ENCODE data around the gene NPS. TPM values are rescaled to one million over a fixed set of nuclear protein-coding genes. Genes with fewer than 3 reads are reported as not detected.

Gene NPS
- polyA plus RNA-seq, 3 donors from 2014 or later, result not detected

GRCh38 chr10:127570036-127570435 is 20.9 kb downstream of the NPS start:
- Mint-ChIP-seq H3K27me3 (ENCODE audit: low read depth in 3 of 3) (peaks cover 2 to 14% (median 3%) of the 10 kb centered on the region in 3 donors), H3K9me3 (peaks cover 0 to 11% (median 0%) of the 10 kb centered on the region in 6 donors), H3K36me3 (no peaks in the 10 kb centered on the region), H3K27ac (no peak overlapping the region), H3K4me1 (no peaks in the 10 kb centered on the region), H3K4me3 (no peak overlapping the region)
- no peak for DNase-seq

- peaks cover 0 to 11% (median 0%) of the 10 kb centered on the region in 6 donors for H3K9me3 Mint-ChIP-seq
- DNase-seq, result no peak
- H3K4me1 Mint-ChIP-seq, result no peaks in the 10 kb centered on the region
- no peak overlapping the region for H3K27ac Mint-ChIP-seq
- no peaks in the 10 kb centered on the region for H3K36me3 Mint-ChIP-seq
- H3K4me3 Mint-ChIP-seq, result no peak overlapping the region
- H3K27me3 Mint-ChIP-seq (ENCODE audit: low read depth in 3 of 3), result peaks cover 0 to 8% (median 2%) of the 10 kb centered on the region in 3 donors
These were observed 22.3 kb downstream of the NPS start for GRCh38 chr10:127571386-127571785.

GRCh38 chr10:127576051-127576450 is 26.9 kb downstream of the NPS start:
- H3K36me3 Mint-ChIP-seq, result no peaks in the 10 kb centered on the region
- no peak overlapping the region for H3K4me3 Mint-ChIP-seq
- peaks cover 2 to 7% (median 5%) of the 10 kb centered on the region in 3 donors for H3K27me3 Mint-ChIP-seq (ENCODE audit: low read depth in 3 of 3)
- peaks cover 0 to 11% (median 0%) of the 10 kb centered on the region in 6 donors for H3K9me3 Mint-ChIP-seq
- H3K27ac Mint-ChIP-seq, result no peak overlapping the region
- H3K4me1 Mint-ChIP-seq, result no peaks in the 10 kb centered on the region
- DNase-seq, result no peak

- peaks cover 2 to 7% (median 4%) of the 10 kb centered on the region in 3 donors for H3K27me3 Mint-ChIP-seq (ENCODE audit: low read depth in 3 of 3)
- H3K4me1 Mint-ChIP-seq, result no peaks in the 10 kb centered on the region
- no peak overlapping the region for H3K27ac Mint-ChIP-seq
- no peaks in the 10 kb centered on the region for H3K36me3 Mint-ChIP-seq
- H3K4me3 Mint-ChIP-seq, result no peak overlapping the region
- peaks cover 0 to 11% (median 0%) of the 10 kb centered on the region in 6 donors for H3K9me3 Mint-ChIP-seq
- DNase-seq, result no peak
These were observed 27.6 kb downstream of the NPS start for GRCh38 chr10:127576740-127577161.

GRCh38 chr10:127577376-127578258 is 28.5 kb downstream of the NPS start:
- H3K36me3 Mint-ChIP-seq, result no peaks in the 10 kb centered on the region
- no peak overlapping the region for H3K27ac Mint-ChIP-seq
- H3K4me3 Mint-ChIP-seq, result no peak overlapping the region
- no peak for DNase-seq
- no peaks in the 10 kb centered on the region for H3K4me1 Mint-ChIP-seq
- peaks cover 0 to 11% (median 0%) of the 10 kb centered on the region in 6 donors for H3K9me3 Mint-ChIP-seq
- peaks cover 2 to 9% (median 2%) of the 10 kb centered on the region in 3 donors for H3K27me3 Mint-ChIP-seq (ENCODE audit: low read depth in 3 of 3)

- H3K4me3 Mint-ChIP-seq, result no peak overlapping the region
- no peak overlapping the region for H3K27ac Mint-ChIP-seq
- DNase-seq, result no peak
These were observed 29.3 kb downstream of the NPS start for GRCh38 chr10:127578259-127578960.

GRCh38 chr10:127578961-127579305 is 29.8 kb downstream of the NPS start:
- peaks cover 2 to 13% (median 2%) of the 10 kb centered on the region in 3 donors for H3K27me3 Mint-ChIP-seq (ENCODE audit: low read depth in 3 of 3)
- no peaks in the 10 kb centered on the region for H3K9me3 Mint-ChIP-seq
- no peak overlapping the region for H3K4me3 Mint-ChIP-seq
- no peaks in the 10 kb centered on the region for H3K36me3 Mint-ChIP-seq
- no peak for DNase-seq
- no peaks in the 10 kb centered on the region for H3K4me1 Mint-ChIP-seq
- H3K27ac Mint-ChIP-seq, result no peak overlapping the region

More at GRCh38 chr10:127578259-127578960, 29.3 kb downstream of the NPS start:
- Mint-ChIP-seq H3K9me3 (peaks cover 0 to 3% (median 0%) of the 10 kb centered on the region in 6 donors), H3K27me3 (ENCODE audit: low read depth in 3 of 3) (peaks cover 2 to 9% (median 2%) of the 10 kb centered on the region in 3 donors), H3K36me3 (no peaks in the 10 kb centered on the region), H3K4me1 (no peaks in the 10 kb centered on the region)

GRCh38 chr10:127579640-127580039 is 30.5 kb downstream of the NPS start:
- H3K4me3 Mint-ChIP-seq, result no peak overlapping the region
- H3K36me3 Mint-ChIP-seq, result no peaks in the 10 kb centered on the region
- no peaks in the 10 kb centered on the region for H3K9me3 Mint-ChIP-seq
- H3K27me3 Mint-ChIP-seq (ENCODE audit: low read depth in 3 of 3), result peaks cover 2 to 11% (median 2%) of the 10 kb centered on the region in 3 donors
- no peak for DNase-seq
- H3K27ac Mint-ChIP-seq, result no peak overlapping the region
- H3K4me1 Mint-ChIP-seq, result no peaks in the 10 kb centered on the region

- Mint-ChIP-seq H3K27ac (no peak overlapping the region), H3K4me1 (no peaks in the 10 kb centered on the region), H3K9me3 (no peaks in the 10 kb centered on the region), H3K36me3 (no peaks in the 10 kb centered on the region), H3K27me3 (ENCODE audit: low read depth in 3 of 3) (peaks cover 2 to 11% (median 5%) of the 10 kb centered on the region in 3 donors), H3K4me3 (no peak overlapping the region)
- DNase-seq, result no peak
These were observed 31.7 kb downstream of the NPS start for GRCh38 chr10:127580822-127581221.

GRCh38 chr10:127585519-127586023 is 36.5 kb downstream of the NPS start:
- no peaks in the 10 kb centered on the region for H3K4me1 Mint-ChIP-seq
- H3K27ac Mint-ChIP-seq, result no peak overlapping the region
- H3K9me3 Mint-ChIP-seq, result peaks cover 0 to 7% (median 0%) of the 10 kb centered on the region in 6 donors
- peaks cover 0 to 3% (median 0%) of the 10 kb centered on the region in 3 donors for H3K36me3 Mint-ChIP-seq
- DNase-seq, result no peak
- peaks cover under 1 to 9% (median 5%) of the 10 kb centered on the region in 3 donors for H3K27me3 Mint-ChIP-seq (ENCODE audit: low read depth in 3 of 3)
- H3K4me3 Mint-ChIP-seq, result no peak overlapping the region

- no peak for DNase-seq
- Mint-ChIP-seq H3K27ac (no peak overlapping the region), H3K27me3 (ENCODE audit: low read depth in 3 of 3) (peaks cover 1 to 9% (median 6%) of the 10 kb centered on the region in 3 donors), H3K4me1 (no peaks in the 10 kb centered on the region), H3K9me3 (peaks cover 0 to 7% (median 0%) of the 10 kb centered on the region in 6 donors), H3K36me3 (peaks cover 0 to 3% (median 0%) of the 10 kb centered on the region in 3 donors), H3K4me3 (no peak overlapping the region)
These were observed 38.7 kb downstream of the NPS start for GRCh38 chr10:127587668-127588365.

GRCh38 chr10:127592586-127592985 is 43.5 kb downstream of the NPS start:
- no peak overlapping the region for H3K27ac Mint-ChIP-seq
- H3K9me3 Mint-ChIP-seq, result no peaks in the 10 kb centered on the region
- no peak overlapping the region for H3K4me3 Mint-ChIP-seq
- H3K36me3 Mint-ChIP-seq, result no peaks in the 10 kb centered on the region
- H3K4me1 Mint-ChIP-seq, result no peaks in the 10 kb centered on the region
- H3K27me3 Mint-ChIP-seq (ENCODE audit: low read depth in 3 of 3), result peaks cover 1 to 7% (median 6%) of the 10 kb centered on the region in 3 donors
- DNase-seq, result no peak

GRCh38 chr10:127600479-127600878 is 51.4 kb downstream of the NPS start:
- no peak overlapping the region for H3K4me3 Mint-ChIP-seq
- no peaks in the 10 kb centered on the region for H3K4me1 Mint-ChIP-seq
- no peaks in the 10 kb centered on the region for H3K36me3 Mint-ChIP-seq
- DNase-seq, result no peak
- H3K27me3 Mint-ChIP-seq (ENCODE audit: low read depth in 3 of 3), result peaks cover 4 to 12% (median 7%) of the 10 kb centered on the region in 3 donors
- peak overlapping the region in 1 of 6 donors; percentile 12 for H3K27ac Mint-ChIP-seq
- no peaks in the 10 kb centered on the region for H3K9me3 Mint-ChIP-seq
